Measurements from ENCODE around the gene KCNJ16.

KCNJ16 gene

DNA sequence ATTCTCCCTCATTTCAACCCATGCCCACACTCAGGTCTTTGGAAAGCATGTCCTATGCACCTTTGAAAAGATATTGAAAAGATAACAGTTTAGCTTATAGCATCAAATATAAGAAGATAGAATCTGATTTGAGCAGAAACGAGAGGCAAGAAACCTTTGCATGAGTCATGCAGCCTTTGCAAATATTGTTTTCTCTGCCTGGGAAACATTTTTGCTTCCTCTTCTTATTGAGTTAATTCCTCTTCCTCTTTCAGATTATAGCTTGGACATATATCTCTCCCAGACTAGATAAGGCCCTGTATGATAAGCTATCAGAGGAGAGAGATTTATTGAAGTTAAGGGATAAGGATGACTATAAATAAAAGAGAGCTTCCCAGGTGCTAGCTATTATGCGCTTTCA is 48.2 kb downstream of the KCNJ16 start:
- ChIA-PET POLR2A (ENCODE audit: low non-redundant PET) (no interaction called here), CTCF (no interaction called here)
- no peak overlapping the region for H3K27ac ChIP-seq
- no peak for DNase-seq (ENCODE audit: low spot score)
- TF ChIP-seq, protein P1, sequence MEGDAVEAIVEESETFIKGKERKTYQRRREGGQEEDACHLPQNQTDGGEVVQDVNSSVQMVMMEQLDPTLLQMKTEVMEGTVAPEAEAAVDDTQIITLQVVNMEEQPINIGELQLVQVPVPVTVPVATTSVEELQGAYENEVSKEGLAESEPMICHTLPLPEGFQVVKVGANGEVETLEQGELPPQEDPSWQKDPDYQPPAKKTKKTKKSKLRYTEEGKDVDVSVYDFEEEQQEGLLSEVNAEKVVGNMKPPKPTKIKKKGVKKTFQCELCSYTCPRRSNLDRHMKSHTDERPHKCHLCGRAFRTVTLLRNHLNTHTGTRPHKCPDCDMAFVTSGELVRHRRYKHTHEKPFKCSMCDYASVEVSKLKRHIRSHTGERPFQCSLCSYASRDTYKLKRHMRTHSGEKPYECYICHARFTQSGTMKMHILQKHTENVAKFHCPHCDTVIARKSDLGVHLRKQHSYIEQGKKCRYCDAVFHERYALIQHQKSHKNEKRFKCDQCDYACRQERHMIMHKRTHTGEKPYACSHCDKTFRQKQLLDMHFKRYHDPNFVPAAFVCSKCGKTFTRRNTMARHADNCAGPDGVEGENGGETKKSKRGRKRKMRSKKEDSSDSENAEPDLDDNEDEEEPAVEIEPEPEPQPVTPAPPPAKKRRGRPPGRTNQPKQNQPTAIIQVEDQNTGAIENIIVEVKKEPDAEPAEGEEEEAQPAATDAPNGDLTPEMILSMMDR (conservative IDR thresholded peaks at IDR 0.05; ENCODE audit: low read depth) = no peak

DNA sequence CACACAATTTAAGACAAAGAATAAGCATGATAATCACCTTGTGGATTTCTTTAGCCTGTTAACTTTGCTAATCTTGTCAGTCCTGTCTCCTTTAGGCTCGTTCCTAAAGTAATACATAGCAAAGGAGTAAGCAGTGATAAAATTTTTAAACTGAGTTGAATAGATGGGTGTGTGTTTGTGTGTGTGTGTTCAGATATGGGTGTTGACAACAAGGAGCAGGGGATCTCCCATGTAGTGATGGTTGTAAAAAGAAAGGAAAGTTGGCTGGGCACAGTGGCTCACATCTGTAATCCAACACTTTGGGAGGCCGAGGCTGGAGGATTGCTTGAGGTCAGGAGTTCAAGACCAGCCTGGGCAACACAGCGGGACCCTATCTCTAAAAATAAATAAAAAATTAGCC is 49.7 kb downstream of the KCNJ16 start:
- H3K27ac ChIP-seq = no peak overlapping the region
- ChIA-PET POLR2A (ENCODE audit: low non-redundant PET) (no interaction called here), CTCF (no interaction called here)
- DNase-seq (ENCODE audit: low spot score) = no peak
- TF ChIP-seq, protein P1 (conservative IDR thresholded peaks at IDR 0.05; ENCODE audit: low read depth) = no peak

DNA sequence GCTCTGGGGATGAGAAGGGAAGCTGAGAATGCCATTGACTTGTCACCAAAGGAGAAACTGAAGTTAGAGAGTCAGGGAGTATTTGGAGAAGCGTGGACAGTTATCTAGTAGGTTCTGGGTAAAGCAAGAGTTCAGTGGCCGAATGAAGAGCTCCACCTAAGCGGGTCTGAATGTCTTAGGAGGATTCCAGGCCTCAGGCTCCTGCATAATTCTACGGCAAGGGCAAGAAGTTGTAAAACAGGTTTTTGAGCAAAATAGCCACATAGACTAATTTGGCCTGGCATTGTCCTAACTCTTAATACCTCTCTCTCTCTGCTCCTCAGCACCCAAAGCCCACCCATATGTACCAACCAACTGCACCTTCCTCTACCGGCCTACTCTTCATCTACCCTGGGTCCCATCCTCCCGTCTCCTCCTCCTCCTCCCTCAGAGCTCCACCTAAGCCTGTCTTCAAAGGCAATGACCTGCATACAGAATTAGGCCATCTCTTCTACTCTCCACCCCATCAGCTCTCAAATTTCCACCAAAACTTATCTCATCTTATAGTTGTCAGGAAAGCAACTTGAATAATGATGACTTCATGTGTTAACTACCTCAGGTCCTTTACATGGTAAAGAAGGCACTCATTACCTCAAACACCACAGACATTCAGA is 52.3 kb downstream of the KCNJ16 start:
- DNase-seq (ENCODE audit: low spot score) = no peak
- no peak overlapping the region for H3K27ac ChIP-seq
- CTCF ChIA-PET = interaction anchor here (0.7 kb wide), 1 partner anchor 15 kb away, joined by 3 read pairs; no protein-coding TSS in a partner anchor
- POLR2A ChIA-PET (ENCODE audit: low non-redundant PET) = no interaction called here
- TF ChIP-seq, protein P1 (conservative IDR thresholded peaks at IDR 0.05; ENCODE audit: low read depth) = no peak

DNA sequence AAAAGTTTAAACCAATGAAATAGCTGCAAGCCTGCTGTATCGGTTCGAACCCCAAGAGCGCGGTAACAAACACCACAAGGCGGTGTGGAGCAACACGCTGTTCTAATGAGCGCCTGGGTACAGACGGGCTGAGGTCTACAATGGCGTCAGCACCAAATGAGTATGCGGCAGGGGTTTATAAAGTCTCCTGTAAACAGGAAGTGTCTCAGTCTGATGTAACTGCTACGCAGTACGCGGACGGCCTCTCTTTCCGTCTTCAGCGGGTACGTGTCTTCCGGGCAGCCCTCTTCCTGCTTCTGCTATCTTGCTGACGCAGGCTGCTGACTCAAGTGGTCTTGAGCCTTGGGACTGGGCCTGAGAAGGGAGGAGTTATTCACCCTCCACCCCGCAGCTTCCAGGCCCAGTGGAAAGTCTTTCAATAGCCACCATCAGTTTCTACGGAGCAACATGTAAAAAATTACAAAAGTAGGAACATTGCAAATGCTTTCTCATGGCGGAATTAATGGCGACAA is 53.8 kb downstream of the KCNJ16 start:
- ChIA-PET CTCF (no interaction called here), POLR2A (ENCODE audit: low non-redundant PET) (no interaction called here)
- H3K27ac ChIP-seq = no peak overlapping the region
- TF ChIP-seq, protein P1 (conservative IDR thresholded peaks at IDR 0.05; ENCODE audit: low read depth) = no peak
- no peak for DNase-seq (ENCODE audit: low spot score)

DNA sequence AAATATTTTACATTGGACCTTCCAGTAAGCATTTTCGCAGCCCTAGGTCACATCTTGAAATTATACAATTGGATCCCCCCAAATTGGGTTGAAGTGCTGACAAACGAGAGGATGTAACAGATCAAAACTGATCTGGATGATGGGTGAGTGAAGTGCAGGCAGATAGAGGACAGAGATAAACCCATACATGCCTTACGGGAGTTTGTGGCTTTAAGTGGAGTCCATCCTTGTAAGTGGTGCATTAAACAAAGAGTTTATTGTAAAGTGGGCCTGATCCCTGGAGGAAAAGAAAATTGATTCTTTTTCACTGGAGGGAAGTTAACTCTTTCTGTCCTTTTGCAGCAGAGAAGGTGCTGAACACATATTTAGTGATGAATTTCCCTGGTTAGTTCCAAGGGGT is 55.3 kb downstream of the KCNJ16 start:
- H3K27ac ChIP-seq = no peak overlapping the region
- DNase-seq (ENCODE audit: low spot score) = no peak
- ChIA-PET POLR2A (ENCODE audit: low non-redundant PET) (no interaction called here), CTCF (no interaction called here)
- TF ChIP-seq, protein P1 (conservative IDR thresholded peaks at IDR 0.05; ENCODE audit: low read depth) = no peak

DNA sequence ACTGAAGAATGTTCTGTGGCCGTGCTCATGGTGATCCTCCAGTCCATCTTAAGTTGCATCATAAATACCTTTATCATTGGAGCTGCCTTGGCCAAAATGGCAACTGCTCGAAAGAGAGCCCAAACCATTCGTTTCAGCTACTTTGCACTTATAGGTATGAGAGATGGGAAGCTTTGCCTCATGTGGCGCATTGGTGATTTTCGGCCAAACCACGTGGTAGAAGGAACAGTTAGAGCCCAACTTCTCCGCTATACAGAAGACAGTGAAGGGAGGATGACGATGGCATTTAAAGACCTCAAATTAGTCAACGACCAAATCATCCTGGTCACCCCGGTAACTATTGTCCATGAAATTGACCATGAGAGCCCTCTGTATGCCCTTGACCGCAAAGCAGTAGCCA is 57.5 kb downstream of the KCNJ16 start:
- ChIA-PET CTCF (interaction anchor here (0.6 kb wide), 1 partner anchor 535 kb away, joined by 3 read pairs; no protein-coding TSS in a partner anchor), POLR2A (ENCODE audit: low non-redundant PET) (no interaction called here)
- no peak overlapping the region for H3K27ac ChIP-seq
- no peak for DNase-seq (ENCODE audit: low spot score)
- TF ChIP-seq, protein P1 (conservative IDR thresholded peaks at IDR 0.05; ENCODE audit: low read depth) = no peak
